A673 (cell line): ENCODE results near the gene ACOT12. TPM values are rescaled to one million over a fixed set of nuclear protein-coding genes. Genes with fewer than 3 reads are reported as not detected.

Source experiments
- BruUV-seq: library from RNA; stranded (reverse); fragments of 400-500 nt; replicated peaks from 2 replicates; lab custom pipeline; 2021; lab: Mats Ljungman, UMichigan
- CTCF ChIA-PET: fragments of 300-600 bp; sonication (Branson Sonifier 250); formaldehyde crosslinking; loops from one replicate; lab custom pipeline; 2022; ENCODE audit warnings: antibody characterized with exemption; lab: Charles Lee
- POLR2A ChIA-PET: fragments of 300-600 bp; sonication (Branson Sonifier 250); formaldehyde crosslinking; loops from one replicate; lab custom pipeline; 2022; ENCODE audit warnings: antibody characterized with exemption; ENCODE audit not compliant: low non-redundant PET; lab: Charles Lee
- DNase-seq: peaks from one replicate; pipeline ENCODE4 v3.0.0-alpha.2; 2015; ENCODE audit warnings: low spot score
- H3K27ac ChIP-seq: fragments of 200-600 bp; sonication (generic); 2 replicates; pipeline ENCODE4 v1.5.1; 2016; ENCODE audit warnings: mixed run types, low read depth, mild to moderate bottlenecking, mixed read lengths, antibody characterized with exemption, low read length; ENCODE audit not compliant: poor library complexity, severe bottlenecking
- H3K27me3 ChIP-seq: fragments of 200-600 bp; sonication (generic); replicated peaks from 2 replicates; pipeline ENCODE4 v1.6.1; 2017; ENCODE audit warnings: mixed run types, low read depth, mild to moderate bottlenecking, mixed read lengths, antibody characterized with exemption, low read length; ENCODE audit not compliant: insufficient read depth, poor library complexity
- H3K36me3 ChIP-seq: fragments of 200-600 bp; sonication (generic); 2 replicates; pipeline ENCODE4 v1.6.1; 2016; ENCODE audit warnings: mixed run types, mild to moderate bottlenecking, mixed read lengths, antibody characterized with exemption, low read length; ENCODE audit not compliant: insufficient read depth, poor library complexity, severe bottlenecking
- H3K4me1 ChIP-seq: fragments of 200-600 bp; sonication (generic); 2 replicates; pipeline ENCODE4 v1.6.1; 2017; ENCODE audit warnings: mixed run types, mild to moderate bottlenecking, mixed read lengths, antibody characterized with exemption, low read length; ENCODE audit not compliant: insufficient read depth, poor library complexity, severe bottlenecking
- H3K4me3 ChIP-seq: fragments of 200-600 bp; sonication (generic); 2 replicates; pipeline ENCODE4 v1.5.1; 2016; ENCODE audit warnings: low read depth, mixed run types, mild to moderate bottlenecking, mixed read lengths, low read length; ENCODE audit not compliant: poor library complexity, severe bottlenecking
- H3K9me3 ChIP-seq: fragments of 200-600 bp; sonication (generic); 2 replicates; pipeline ENCODE4 v1.6.1; 2016; ENCODE audit warnings: mixed run types, low read depth, mild to moderate bottlenecking, mixed read lengths, antibody characterized with exemption, low read length; ENCODE audit not compliant: poor library complexity, severe bottlenecking
- CTCF ChIP-seq: fragments of 300-800, 200-600 bp; sonication (generic); conservative IDR thresholded peaks from 2 replicates; pipeline ENCODE4 v1.5.1; 2017; ENCODE audit warnings: low read depth, mild to moderate bottlenecking, antibody characterized with exemption, low read length, moderate library complexity, mixed read lengths
- EZH2 ChIP-seq: fragments of 200-600 bp; sonication (generic); IDR thresholded peaks from 2 replicates; pipeline ENCODE4 v1.6.1; 2017; ENCODE audit warnings: borderline replicate concordance, low read depth, mild to moderate bottlenecking, mixed read lengths, antibody characterized with exemption, low read length; ENCODE audit not compliant: poor library complexity, severe bottlenecking
- intact Hi-C: fragments of 100-400 bp; cut with micrococcal nuclease; formaldehyde crosslinking; loops from one replicate; pipeline ENCODE4 v1.10.0; 2022; ENCODE audit not compliant: unreplicated experiment
- total RNA-seq: library from RNA; stranded (reverse); gene quantifications from 2 replicates; pipeline ENCODE4 v1.2.3, GENCODE V29; 2021

ACOT12 gene
- total RNA-seq, 1 experiment from 2014 or later: not detected

GRCh38 chr5:81424728-81425127 is 30.8 kb upstream of the ACOT12 start:
- BruUV-seq: no TSS peak
- Histone ChIP-seq H3K9me3 (no peaks in the 10 kb centered on the region), H3K27ac (no peak overlapping the region), H3K36me3 (no peaks in the 10 kb centered on the region), H3K4me1 (peaks cover 14% of the 10 kb centered on the region), H3K27me3 (no peaks in the 10 kb centered on the region), H3K4me3 (no peak overlapping the region)
- no peak for DNase-seq
- ChIA-PET POLR2A (no interaction called here), CTCF (interaction anchor here (1.7 kb wide), 1 partner anchor 741 kb away, joined by 7 read pairs; no protein-coding TSS in a partner anchor)
- intact Hi-C loops: loop anchor here (1.0 to 5.0 kb wide), 4 partner anchors 324 to 800 kb away; no protein-coding TSS in a partner anchor
- TF ChIP-seq CTCF (no peak), EZH2 (no peak)

GRCh38 chr5:81422671-81423070 is 28.7 kb upstream of the ACOT12 start:
- TF ChIP-seq CTCF (no peak), EZH2 (no peak)
- Histone ChIP-seq H3K9me3 (no peaks in the 10 kb centered on the region), H3K4me1 (peaks cover 5% of the 10 kb centered on the region), H3K27me3 (no peaks in the 10 kb centered on the region), H3K36me3 (no peaks in the 10 kb centered on the region), H3K27ac (no peak overlapping the region), H3K4me3 (no peak overlapping the region)
- ChIA-PET POLR2A (no interaction called here), CTCF (no interaction called here)
- intact Hi-C loops: no loop called here
- DNase-seq: no peak
- BruUV-seq: no TSS peak

- ChIA-PET CTCF (no interaction called here), POLR2A (no interaction called here)
- no peaks in the 10 kb centered on the region for H3K9me3 ChIP-seq
- no peaks in the 10 kb centered on the region for H3K4me1 ChIP-seq
- H3K4me3 ChIP-seq: no peak overlapping the region
- peak; percentile 68 for DNase-seq
- H3K36me3 ChIP-seq: no peaks in the 10 kb centered on the region
- intact Hi-C loops: no loop called here
- no peaks in the 10 kb centered on the region for H3K27me3 ChIP-seq
- TF ChIP-seq CTCF (no peak), EZH2 (no peak)
- BruUV-seq: no TSS peak
- peak overlapping the region; percentile 30 for H3K27ac ChIP-seq
These were observed 26.2 kb upstream of the ACOT12 start for GRCh38 chr5:81420039-81420667.
